PC-9 (cell line): ENCODE measurements around the gene IL11RA. TPM values are rescaled to one million over a fixed set of nuclear protein-coding genes. Genes with fewer than 3 reads are reported as not detected.

Source experiments
- BruUV-seq: library from RNA; stranded (reverse); fragments of 400-500 nt; replicated peaks from 2 replicates; lab custom pipeline; 2021; lab: Mats Ljungman, UMichigan
- CTCF ChIA-PET: fragments of 300-600 bp; sonication (Branson Sonifier 250); formaldehyde crosslinking; loops from one replicate; lab custom pipeline; 2022; ENCODE audit warnings: antibody characterized with exemption; lab: Charles Lee
- POLR2A ChIA-PET: fragments of 300-600 bp; sonication (Branson Sonifier 250); formaldehyde crosslinking; loops from one replicate; lab custom pipeline; 2022; ENCODE audit warnings: antibody characterized with exemption; ENCODE audit not compliant: unreplicated experiment; lab: Charles Lee
- DNase-seq, 2 experiments: peaks; one replicate each; pipeline versions ENCODE4 v3.0.0 to v3.0.0-alpha.2; 2015 to 2022; ENCODE audit warnings: mixed read lengths in 1 of 2
- H2AFZ ChIP-seq: fragments of 200-600 bp; sonication (generic); 2 replicates; pipeline ENCODE4 v1.8.1; 2017; ENCODE audit warnings: antibody characterized with exemption
- H3F3A ChIP-seq: fragments of 200-600 bp; sonication (generic); 2 replicates; pipeline ENCODE4 v1.8.1; 2017; ENCODE audit warnings: antibody characterized with exemption, mild to moderate bottlenecking, low read depth; ENCODE audit not compliant: insufficient read depth
- H3K27ac ChIP-seq: fragments of 200-600 bp; sonication (generic); 2 replicates; pipeline ENCODE4 v1.6.1; 2016; ENCODE audit warnings: mixed run types
- H3K27me3 ChIP-seq: fragments of 200-600 bp; sonication (generic); 2 replicates; pipeline ENCODE4 v1.6.1; 2016; ENCODE audit warnings: low read depth, mixed run types; ENCODE audit not compliant: insufficient read depth
- H3K36me3 ChIP-seq: fragments of 200-600 bp; sonication (generic); 2 replicates; pipeline ENCODE4 v1.6.1; 2016; ENCODE audit warnings: low read depth, mixed run types
- H3K4me1 ChIP-seq: fragments of 200-600 bp; sonication (generic); replicated peaks from 2 replicates; pipeline ENCODE4 v1.6.1; 2016; ENCODE audit warnings: mixed run types; ENCODE audit not compliant: insufficient read depth
- H3K4me2 ChIP-seq: fragments of 200-600 bp; sonication (generic); 2 replicates; pipeline ENCODE4 v1.6.1; 2017; ENCODE audit warnings: mixed run types
- H3K4me3 ChIP-seq: fragments of 200-600 bp; sonication (generic); 2 replicates; pipeline ENCODE4 v1.6.1; 2016; ENCODE audit warnings: mixed run types
- H3K79me2 ChIP-seq: fragments of 200-600 bp; sonication (generic); 2 replicates; pipeline ENCODE4 v1.6.1; 2017; ENCODE audit warnings: low read depth, mixed run types
- H3K9me2 ChIP-seq: fragments of 200-600 bp; sonication (generic); 2 replicates; pipeline ENCODE4 v1.8.1; 2017; ENCODE audit warnings: mild to moderate bottlenecking; ENCODE audit not compliant: insufficient read depth
- H3K9me3 ChIP-seq: fragments of 200-600 bp; sonication (generic); 2 replicates; pipeline ENCODE4 v1.8.1; 2016; ENCODE audit warnings: low read depth; ENCODE audit not compliant: insufficient read depth
- H4K20me1 ChIP-seq: fragments of 200-600 bp; sonication (generic); 2 replicates; pipeline ENCODE4 v1.8.1; 2017; ENCODE audit not compliant: insufficient read depth
- EZH2 ChIP-seq: fragments of 200-600 bp; sonication (generic); IDR thresholded peaks from 2 replicates; pipeline ENCODE4 v1.8.0; 2017; ENCODE audit warnings: antibody characterized with exemption, low read depth
- intact Hi-C: fragments of 100-400 bp; cut with micrococcal nuclease; formaldehyde crosslinking; loops from one replicate; pipeline ENCODE4 v1.10.0; 2022; ENCODE audit not compliant: unreplicated experiment
- total RNA-seq: library from RNA; stranded (reverse); gene quantifications from 2 replicates; pipeline ENCODE4 v1.2.3, GENCODE V29; 2021
- TF ChIP-seq, protein P1 (sequence below): fragments of 200-600 bp; sonication (generic); conservative IDR thresholded peaks from 2 replicates; pipeline ENCODE4 v1.6.1; 2017; ENCODE audit warnings: mixed run types, antibody characterized with exemption, mild to moderate bottlenecking, moderate library complexity

Gene IL11RA
- total RNA-seq, 1 experiment from 2014 or later: 8.7 TPM

- H3K36me3 ChIP-seq: no peaks in the 10 kb centered on the region
- DNase-seq: no peak
- TF ChIP-seq, protein P1, sequence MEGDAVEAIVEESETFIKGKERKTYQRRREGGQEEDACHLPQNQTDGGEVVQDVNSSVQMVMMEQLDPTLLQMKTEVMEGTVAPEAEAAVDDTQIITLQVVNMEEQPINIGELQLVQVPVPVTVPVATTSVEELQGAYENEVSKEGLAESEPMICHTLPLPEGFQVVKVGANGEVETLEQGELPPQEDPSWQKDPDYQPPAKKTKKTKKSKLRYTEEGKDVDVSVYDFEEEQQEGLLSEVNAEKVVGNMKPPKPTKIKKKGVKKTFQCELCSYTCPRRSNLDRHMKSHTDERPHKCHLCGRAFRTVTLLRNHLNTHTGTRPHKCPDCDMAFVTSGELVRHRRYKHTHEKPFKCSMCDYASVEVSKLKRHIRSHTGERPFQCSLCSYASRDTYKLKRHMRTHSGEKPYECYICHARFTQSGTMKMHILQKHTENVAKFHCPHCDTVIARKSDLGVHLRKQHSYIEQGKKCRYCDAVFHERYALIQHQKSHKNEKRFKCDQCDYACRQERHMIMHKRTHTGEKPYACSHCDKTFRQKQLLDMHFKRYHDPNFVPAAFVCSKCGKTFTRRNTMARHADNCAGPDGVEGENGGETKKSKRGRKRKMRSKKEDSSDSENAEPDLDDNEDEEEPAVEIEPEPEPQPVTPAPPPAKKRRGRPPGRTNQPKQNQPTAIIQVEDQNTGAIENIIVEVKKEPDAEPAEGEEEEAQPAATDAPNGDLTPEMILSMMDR: no peak
- no peak for TF ChIP-seq EZH2
- intact Hi-C loops: no loop called here
- no peaks in the 10 kb centered on the region for H3F3A ChIP-seq
- no peak within 1 kb of the TSS for H3K27ac ChIP-seq
- no TSS peak for BruUV-seq
- no peaks in the 10 kb centered on the region for H4K20me1 ChIP-seq
- ChIA-PET POLR2A (no interaction called here), CTCF (no interaction called here)
- H2AFZ ChIP-seq: no peak within 1 kb of the TSS
- H3K9me3 ChIP-seq: no peaks in the 10 kb centered on the region
- H3K27me3 ChIP-seq: no peaks in the 10 kb centered on the region
- no peaks in the 10 kb centered on the region for H3K9me2 ChIP-seq
- H3K4me3 ChIP-seq: no peak within 1 kb of the TSS
- no peak within 1 kb of the TSS for H3K4me2 ChIP-seq
- no peaks in the 10 kb centered on the region for H3K79me2 ChIP-seq
- no peaks in the 10 kb centered on the region for H3K4me1 ChIP-seq
These were observed 58.0 kb downstream of the IL11RA start, which contains the start of gene CCL21 for GRCh38 chr9:34710023-34710422. CCL21 (minus strand) TSS chr9:34710136; CDS start chr9:34710066, 70 bp downstream.

Other genes with a start within 250 kb of the IL11RA start
- gene FAM219A, start 193.6 kb upstream of the IL11RA start, total RNA-seq: 12.7 and 15.6 TPM in 2 replicates
- 1.5 and 1.6 TPM in 2 replicates for gene DNAI1, start 193.4 kb upstream of the IL11RA start, total RNA-seq
- not detected in 2 replicates for gene ENHO, start 129.2 kb upstream of the IL11RA start, total RNA-seq
- gene CNTFR, start 62.5 kb upstream of the IL11RA start, total RNA-seq: not detected in 2 replicates
- gene RPP25L, start 40.1 kb upstream of the IL11RA start, total RNA-seq: 15.6 and 19.4 TPM in 2 replicates
- 47.5 and 57.5 TPM in 2 replicates for gene DCTN3, start 31.7 kb upstream of the IL11RA start, total RNA-seq
- not detected in 2 replicates for gene ARID3C, start 23.1 kb upstream of the IL11RA start, total RNA-seq
- gene SIGMAR1, start 14.4 kb upstream of the IL11RA start, total RNA-seq: 55.8 and 57.9 TPM in 2 replicates
- gene GALT, start 5.5 kb upstream of the IL11RA start, total RNA-seq: 13.5 and 18.2 TPM in 2 replicates
- 0.44 and 0.98 TPM in 2 replicates for gene CCL27, start 10.5 kb downstream of the IL11RA start, total RNA-seq
- gene CCL19, start 39.1 kb downstream of the IL11RA start, total RNA-seq: not detected in 2 replicates
- not detected in 2 replicates for gene CCL21, start 58.0 kb downstream of the IL11RA start, total RNA-seq